OCI-M1 (cell line): ENCODE measurements around the gene PDXP.
"Not testable (repeated sequence)": the region's sequence is repeated elsewhere in the genome, so short reads cannot be mapped to it uniquely, and the experiment has no call there.

ENCODE experiments used
- DNase-seq: peaks from one replicate; lab custom pipeline; 2025; lab: John Stamatoyannopoulos, UW

The PDXP gene

GRCh38 chr22:37674951-37675929 lies 16.7 kb downstream of the PDXP start, which contains the start of gene LGALS1:
Gene LGALS1 (plus strand): TSS chr22:37675636. CDS start chr22:37675703, 67 bp downstream.
- DNase-seq = peak; percentile 96

- DNase-seq = peak; percentile 41
Observed at GRCh38 chr22:37675930-37676735, 17.6 kb downstream of the PDXP start.

- peak; percentile 96 for DNase-seq
Observed at GRCh38 chr22:37676736-37677492, 18.4 kb downstream of the PDXP start.

- no peak for DNase-seq
Observed at GRCh38 chr22:37677493-37677974, 19.0 kb downstream of the PDXP start.

GRCh38 chr22:37678372-37678771 lies 19.8 kb downstream of the PDXP start:
- DNase-seq = no peak

GRCh38 chr22:37679670-37680069 lies 21.1 kb downstream of the PDXP start:
- DNase-seq = no peak

GRCh38 chr22:37680191-37680851 lies 21.8 kb downstream of the PDXP start:
- no peak for DNase-seq

- DNase-seq = no peak
Observed at GRCh38 chr22:37681001-37681424, 22.5 kb downstream of the PDXP start.

- peak; percentile 83 for DNase-seq
Observed at GRCh38 chr22:37681556-37682049, 23.1 kb downstream of the PDXP start.

GRCh38 chr22:37684803-37685615 lies 26.5 kb downstream of the PDXP start:
- DNase-seq = no peak

GRCh38 chr22:37686002-37686982 lies 27.8 kb downstream of the PDXP start, which contains the start of gene NOL12:
Gene NOL12 (plus strand): TSS chr22:37686343. CDS start chr22:37686393, 50 bp downstream.
- peak; percentile 93 for DNase-seq

GRCh38 chr22:37690407-37690806 lies 31.9 kb downstream of the PDXP start:
- DNase-seq = no peak

- no peak for DNase-seq
Observed at GRCh38 chr22:37690901-37691504, 32.5 kb downstream of the PDXP start.

GRCh38 chr22:37692627-37693285 lies 34.2 kb downstream of the PDXP start:
- no peak for DNase-seq

- DNase-seq = not testable (repeated sequence)
Observed at GRCh38 chr22:37694131-37694530, 35.6 kb downstream of the PDXP start.

GRCh38 chr22:37696260-37696656 lies 37.7 kb downstream of the PDXP start:
- DNase-seq = not testable (repeated sequence)

GRCh38 chr22:37696657-37697537 lies 38.4 kb downstream of the PDXP start, which contains the start of gene TRIOBP:
Gene TRIOBP (plus strand): TSS chr22:37697048. CDS start chr22:37701366, 4,318 bp downstream.
- DNase-seq = peak; percentile 98
